Measurements from ENCODE around the gene CRK. TPM values are rescaled to one million over a fixed set of nuclear protein-coding genes. Genes with fewer than 3 reads are reported as not detected.

The CRK gene
- total and polyA plus RNA-seq, 2 of the 4 experiments (the other 2 are of a cell fraction) = 57.6 to 100 TPM

DNA sequence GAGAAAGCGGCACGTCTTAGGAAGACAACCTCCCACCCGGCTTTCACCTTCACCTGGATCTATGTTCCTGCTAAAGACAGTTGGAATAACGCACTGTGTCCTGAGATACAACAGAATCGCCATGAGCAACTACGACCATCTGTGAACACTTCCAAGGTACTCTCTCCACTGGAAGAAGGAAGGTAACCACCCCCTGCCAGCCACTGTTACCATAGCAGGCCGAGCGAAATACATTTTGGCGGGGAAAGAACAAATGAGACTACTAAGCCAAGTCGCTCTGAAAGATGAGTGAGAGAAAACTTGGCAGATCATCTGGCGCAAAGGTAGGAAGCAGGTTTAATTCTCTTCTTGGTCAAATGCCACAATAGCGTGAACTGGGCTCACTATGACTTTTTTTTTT, 9.8 kb downstream of the CRK start:
- Histone ChIP-seq H4K5ac (ENCODE audit: low read depth, low read length) (no peak overlapping the region), H3K9me1 (ENCODE audit: insufficient read depth, low read length) (peaks cover 19% of the 10 kb centered on the region; the same call in 1 of the 2 replicates), H3K56ac (ENCODE audit: extremely low read depth, insufficient read depth, low read length) (no peak overlapping the region), H3K36me3 (ENCODE audit: control insufficient read depth, insufficient read depth, low read length) (peaks cover 14% of the 10 kb centered on the region), H3K79me1 (ENCODE audit: low read depth in 1 of 2, low read length in 2 of 2) (peaks cover 0 to 44% of the 10 kb centered on the region in 2 experiments; a peak in 3 of 4 replicates), H3K23ac (ENCODE audit: low read depth, low read length) (no peak overlapping the region), H3K4ac (ENCODE audit: low read depth, low read length) (no peak overlapping the region), H2AFZ (replicated peaks; ENCODE audit: low read length, poor library complexity) (no peak overlapping the region), H3K9me3 (ENCODE audit: control insufficient read depth, insufficient read depth, low read length) (no peaks in the 10 kb centered on the region), H4K8ac (ENCODE audit: low read depth in 2 of 2, low read length in 2 of 2) (no peak overlapping the region), H3K4me2 (ENCODE audit: low read depth, low read length) (no peak overlapping the region), H3K9ac (ENCODE audit: low read depth, low read length) (no peak overlapping the region), H3K14ac (replicated peaks; ENCODE audit: low read depth, low read length) (no peak overlapping the region), H3K18ac (ENCODE audit: low read depth, low read length) (no peak overlapping the region), H4K91ac (ENCODE audit: insufficient read depth, low read depth, low read length) (no peak overlapping the region), H3K4me3 (ENCODE audit: insufficient read depth, low read depth, low read length) (no peak overlapping the region), H2AK9ac (replicated peaks; ENCODE audit: low read depth, low read length, poor library complexity) (no peak overlapping the region), H2BK120ac (ENCODE audit: low read depth, low read length) (no peak overlapping the region), H2BK5ac (ENCODE audit: low read depth, low read length, poor library complexity, severe bottlenecking) (no peak overlapping the region), H2AK5ac (ENCODE audit: low read depth, low read length) (no peak overlapping the region), H3K27me3 (ENCODE audit: control insufficient read depth, insufficient read depth, low read length) (no peaks in the 10 kb centered on the region), H2BK15ac (ENCODE audit: low read depth, low read length) (no peak overlapping the region), H3K27ac (ENCODE audit: insufficient read depth, low read length) (no peak overlapping the region), H2BK20ac (ENCODE audit: low read depth, low read length) (no peak overlapping the region), H4K20me1 (ENCODE audit: insufficient read depth, low read length) (peaks cover 88% of the 10 kb centered on the region), H3K4me1 (ENCODE audit: control insufficient read depth, insufficient read depth, low read length) (0 out of 2 replicates have a peak, but pooled peaks cover 2% of the 10 kb centered on the region)
- BruUV-seq (replicated peaks) = no TSS peak
- ATAC-seq (ENCODE audit: low read depth) = no peak
- dilution Hi-C loops (cut with HindIII; ENCODE audit: low sequenced_read_pairs, unreplicated experiment) (no loop called here), in situ Hi-C loops (cut with MboI; ENCODE audit: low sequenced_read_pairs) (no loop called here), intact Hi-C loops (cut with micrococcal nuclease) (no loop called here)
- CTCF ChIA-PET = interaction anchor here (0.6 kb wide), 1 partner anchor 12 kb away, joined by 4 read pairs; no protein-coding TSS in a partner anchor
- TF ChIP-seq CTCF (conservative IDR thresholded peaks at IDR 0.05; ENCODE audit: low read depth, low read length) = no peak
- TF ChIP-seq FOS (IDR thresholded peaks at IDR 0.05; ENCODE audit: low read depth, low read length) = no peak
- TF ChIP-seq ELK1 (IDR thresholded peaks at IDR 0.05; ENCODE audit: borderline replicate concordance, low read depth, low read length) = no peak
- TF ChIP-seq RAD21 (IDR thresholded peaks at IDR 0.05; ENCODE audit: low read length) = no peak
- TF ChIP-seq NFE2L2 (IDR thresholded peaks at IDR 0.05; ENCODE audit: low read depth, low read length) = no peak
- TF ChIP-seq RCOR1 (IDR thresholded peaks at IDR 0.05; ENCODE audit: insufficient replicate concordance, low read length) = no peak
- no peak for TF ChIP-seq SMC3 (IDR thresholded peaks at IDR 0.05; ENCODE audit: low read depth, low read length)
- TF ChIP-seq RFX5 (IDR thresholded peaks at IDR 0.05; ENCODE audit: low read depth, low read length) = no peak
- no peak for TF ChIP-seq CEBPB (IDR thresholded peaks at IDR 0.05; ENCODE audit: low read depth, low read length)
- no peak for TF ChIP-seq MAFK (IDR thresholded peaks at IDR 0.05; ENCODE audit: low read depth, low read length)
- TF ChIP-seq BHLHE40 (IDR thresholded peaks at IDR 0.05; ENCODE audit: low read depth, low read length) = no peak
- no peak for TF ChIP-seq CHD1 (IDR thresholded peaks at IDR 0.05; ENCODE audit: low read depth, low read length)
- no peak for TF ChIP-seq MXI1 (IDR thresholded peaks at IDR 0.05; ENCODE audit: borderline replicate concordance, low read depth, low read length)
- no peak for TF ChIP-seq MAZ (IDR thresholded peaks at IDR 0.05; ENCODE audit: borderline replicate concordance, low read depth, low read length)
- TF ChIP-seq, protein P1, sequence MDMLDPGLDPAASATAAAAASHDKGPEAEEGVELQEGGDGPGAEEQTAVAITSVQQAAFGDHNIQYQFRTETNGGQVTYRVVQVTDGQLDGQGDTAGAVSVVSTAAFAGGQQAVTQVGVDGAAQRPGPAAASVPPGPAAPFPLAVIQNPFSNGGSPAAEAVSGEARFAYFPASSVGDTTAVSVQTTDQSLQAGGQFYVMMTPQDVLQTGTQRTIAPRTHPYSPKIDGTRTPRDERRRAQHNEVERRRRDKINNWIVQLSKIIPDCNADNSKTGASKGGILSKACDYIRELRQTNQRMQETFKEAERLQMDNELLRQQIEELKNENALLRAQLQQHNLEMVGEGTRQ (IDR thresholded peaks at IDR 0.05; ENCODE audit: low read depth, low read length) = no peak
- no peak for TF ChIP-seq POLR2A (IDR thresholded peaks at IDR 0.05; ENCODE audit: low read depth, low read length)
- POLR2A ChIA-PET (ENCODE audit: unreplicated experiment) = interaction anchor here (0.6 kb wide), 1 partner anchor 11 kb away, joined by 8 read pairs; no protein-coding TSS in a partner anchor
- 100% methylated on average over 1 of the region's 12 CpGs; no CpG with 5 or more reads in 1 of the 2 experiments for WGBS, 2 experiments (ENCODE audit: extremely low coverage in 2 of 2, insufficient read length in 1 of 2)
- no peak for DNase-seq
